Stimulated activated naive CD8-positive, alpha-beta T cell treated with anti-CD3 and anti-CD28 coated beads, Interleukin-15, amount 100 ng/mL, for 72 hours (primary cell): Measurements from ENCODE around the gene CGB2.
"Not testable (repeated sequence)": the region's sequence is repeated elsewhere in the genome, so short reads cannot be mapped to it uniquely, and the experiment has no call there.

Experiments used
- ATAC-seq: fragments of 150-1000 bp; cut with Tn5 transposase; 2 replicates; pipeline ENCODE4 v1.10.0; 2021; ENCODE audit warnings: mild to moderate bottlenecking, moderate library complexity
- DNase-seq, 2 donors: peaks; one replicate each; pipeline ENCODE4 v3.0.0; 2021 to 2022
- H3K27ac Mint-ChIP-seq, 2 donors: one replicate each; pipeline ENCODE4 v1.8.0; 2022; ENCODE audit warnings: mild to moderate bottlenecking in 2 of 2, mixed read lengths in 2 of 2, moderate library complexity in 2 of 2
- H3K27me3 Mint-ChIP-seq: one replicate; pipeline ENCODE4 v1.8.0; 2022; ENCODE audit warnings: mixed read lengths
- H3K4me1 Mint-ChIP-seq: one replicate; pipeline ENCODE4 v1.8.0; 2022; ENCODE audit warnings: mild to moderate bottlenecking, mixed read lengths
- H3K4me3 Mint-ChIP-seq, 2 donors: one replicate each; pipeline ENCODE4 v1.8.0; 2022; ENCODE audit warnings: mild to moderate bottlenecking in 2 of 2, mixed read lengths in 2 of 2, moderate library complexity in 1 of 2
- H3K9me3 Mint-ChIP-seq, 2 donors: one replicate each; pipeline ENCODE4 v1.8.0; 2022; ENCODE audit warnings: mixed read lengths in 2 of 2

The CGB2 gene

DNA sequence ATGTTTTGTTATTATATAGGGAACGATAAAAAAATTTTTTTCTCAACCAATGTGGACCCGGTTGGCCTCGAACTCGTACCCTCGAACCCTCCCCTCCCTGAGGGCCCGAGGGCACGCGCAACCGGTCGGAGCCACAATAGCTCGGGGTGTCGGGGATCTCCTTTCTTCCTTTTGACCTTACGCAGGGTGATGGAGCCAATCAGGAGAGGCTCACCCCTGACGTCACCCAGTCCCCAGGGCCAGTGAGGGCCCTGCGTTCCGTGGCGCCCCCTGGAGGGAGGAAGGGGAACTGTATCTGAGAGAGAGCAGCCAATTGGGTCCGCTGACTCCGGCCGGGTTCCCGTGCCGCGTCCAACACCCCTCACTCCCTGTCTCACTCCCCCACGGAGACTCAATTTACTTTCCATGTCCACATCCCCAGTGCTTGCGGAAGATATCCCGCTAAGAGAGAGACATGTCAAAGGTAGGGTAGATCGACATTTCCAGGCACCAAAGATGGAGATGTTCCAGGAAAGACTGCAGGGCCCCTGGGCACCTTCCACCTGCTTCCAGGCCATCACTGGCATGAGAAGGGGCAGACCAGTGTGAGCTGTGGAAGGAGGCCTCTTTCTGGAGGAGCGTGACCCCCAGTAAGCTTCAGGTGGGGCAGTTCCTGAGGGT lies at the start of gene CGB2:
Gene CGB2, plus strand, starts transcription at position 249 of the 660 bp plus-strand sequence. Its CDS starts 206 bp downstream, at position 455.
- Mint-ChIP-seq H3K4me3 (peak within 1 kb of the TSS; percentile 75 to 82), H3K4me1 (peaks cover 10% of the 10 kb centered on the region), H3K27ac (peak within 1 kb of the TSS; percentile 88 to 100)
- not testable (repeated sequence) for H3K9me3 Mint-ChIP-seq, H3K27me3 Mint-ChIP-seq
- ATAC-seq (peak; percentile 97), DNase-seq (peak; percentile 88 to 91)

DNA sequence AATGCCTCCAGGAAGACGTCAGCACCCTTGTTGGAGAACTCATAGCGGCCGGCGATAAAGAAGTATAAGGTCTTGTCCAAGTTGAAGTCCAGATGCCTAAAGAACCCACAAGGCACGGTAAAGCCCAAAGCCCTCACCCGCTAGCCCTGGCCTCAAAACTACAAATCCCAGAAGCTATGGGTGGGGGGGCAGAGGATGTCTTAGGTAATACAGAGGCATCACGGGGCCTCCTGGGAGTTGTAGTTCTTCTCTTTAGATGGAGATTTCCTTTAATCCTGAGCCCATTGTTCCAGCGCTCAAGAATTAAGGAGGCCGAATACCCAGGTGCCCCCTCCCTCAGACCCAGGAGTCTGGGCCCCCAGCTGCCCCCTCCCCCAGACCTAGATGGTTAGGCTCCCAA lies 49.4 kb upstream of the CGB2 start:
- H3K4me3 Mint-ChIP-seq, result no peak overlapping the region
- H3K9me3 Mint-ChIP-seq, result no peaks in the 10 kb centered on the region
- DNase-seq, result no peak
- peaks cover 26% of the 10 kb centered on the region for H3K4me1 Mint-ChIP-seq
- ATAC-seq, result no peak
- H3K27ac Mint-ChIP-seq, result no peak overlapping the region
- no peaks in the 10 kb centered on the region for H3K27me3 Mint-ChIP-seq

DNA sequence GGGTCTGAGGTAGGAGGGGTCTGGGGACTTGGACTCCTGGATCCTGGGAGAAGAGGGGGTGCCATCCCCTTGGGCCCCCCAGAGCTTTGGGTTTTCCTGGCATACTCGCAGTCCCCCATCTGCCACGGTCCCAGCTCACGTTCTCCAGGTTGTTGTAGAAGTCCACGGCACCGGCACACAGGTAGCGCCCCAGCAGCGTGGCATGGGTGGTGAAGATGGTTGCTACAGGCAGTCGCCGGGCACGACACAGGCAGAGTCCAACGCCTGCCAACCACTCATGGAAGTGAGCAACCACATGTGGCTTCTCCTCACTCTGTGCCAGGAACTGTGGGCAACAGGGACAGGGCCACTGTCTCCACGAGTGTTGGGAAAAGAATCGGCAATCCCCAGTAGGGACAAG lies 46.0 kb upstream of the CGB2 start:
- Mint-ChIP-seq H3K4me3 (no peak overlapping the region), H3K9me3 (no peaks in the 10 kb centered on the region), H3K27ac (peak overlapping the region in 1 of 2 donors; percentile 48), H3K4me1 (peaks cover 30% of the 10 kb centered on the region), H3K27me3 (no peaks in the 10 kb centered on the region)
- DNase-seq (no peak), ATAC-seq (no peak)

DNA sequence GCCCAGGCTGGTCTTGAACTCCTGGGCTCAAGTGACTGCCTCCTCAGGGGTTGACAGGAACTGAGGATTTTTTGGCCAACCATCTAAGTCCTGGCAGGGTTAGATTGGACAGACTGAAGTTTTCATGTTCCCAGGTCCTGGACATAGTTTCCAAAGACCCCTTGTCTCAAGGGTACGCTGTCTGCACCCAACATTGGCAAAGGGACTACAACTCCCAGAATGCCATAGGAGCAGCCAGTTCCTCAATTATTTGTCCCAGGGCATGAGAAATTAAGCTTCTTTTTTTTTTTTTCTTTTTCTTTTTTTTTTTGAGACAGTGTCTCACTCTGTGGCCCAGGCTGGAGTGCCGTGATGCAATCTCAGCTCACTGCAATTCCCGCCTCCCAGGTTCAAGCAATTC lies 45.5 kb upstream of the CGB2 start:
- ATAC-seq, result no peak
- no peaks in the 10 kb centered on the region for H3K27me3 Mint-ChIP-seq
- no peak overlapping the region for H3K27ac Mint-ChIP-seq
- no peak for DNase-seq
- no peak overlapping the region for H3K4me3 Mint-ChIP-seq
- H3K4me1 Mint-ChIP-seq, result peaks cover 35% of the 10 kb centered on the region
- H3K9me3 Mint-ChIP-seq, result no peaks in the 10 kb centered on the region

DNA sequence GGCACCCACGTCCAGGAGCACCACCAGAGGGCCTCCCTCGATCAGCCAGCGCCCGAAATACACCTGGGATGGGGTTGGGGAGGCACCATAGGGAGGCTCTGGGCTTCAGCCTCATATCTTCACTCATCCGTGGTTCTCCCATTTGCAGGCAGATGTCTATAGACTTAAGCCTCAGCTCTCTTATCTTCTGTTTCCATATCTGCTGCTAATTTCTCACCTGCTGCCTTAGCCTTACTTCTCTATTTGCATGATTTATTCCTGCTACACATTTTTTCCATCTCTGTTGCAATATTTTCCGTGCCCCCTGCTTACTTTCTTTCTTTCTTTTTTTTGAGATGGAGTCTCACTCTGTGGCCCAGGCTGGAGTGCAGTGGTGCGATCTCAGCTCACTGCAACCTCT lies 44.4 kb upstream of the CGB2 start:
- Mint-ChIP-seq H3K27ac (no peak overlapping the region), H3K9me3 (no peaks in the 10 kb centered on the region), H3K4me3 (peak overlapping the region in 1 of 2 donors; percentile 1), H3K27me3 (no peaks in the 10 kb centered on the region), H3K4me1 (peaks cover 46% of the 10 kb centered on the region)
- no peak for DNase-seq
- ATAC-seq, result no peak

DNA sequence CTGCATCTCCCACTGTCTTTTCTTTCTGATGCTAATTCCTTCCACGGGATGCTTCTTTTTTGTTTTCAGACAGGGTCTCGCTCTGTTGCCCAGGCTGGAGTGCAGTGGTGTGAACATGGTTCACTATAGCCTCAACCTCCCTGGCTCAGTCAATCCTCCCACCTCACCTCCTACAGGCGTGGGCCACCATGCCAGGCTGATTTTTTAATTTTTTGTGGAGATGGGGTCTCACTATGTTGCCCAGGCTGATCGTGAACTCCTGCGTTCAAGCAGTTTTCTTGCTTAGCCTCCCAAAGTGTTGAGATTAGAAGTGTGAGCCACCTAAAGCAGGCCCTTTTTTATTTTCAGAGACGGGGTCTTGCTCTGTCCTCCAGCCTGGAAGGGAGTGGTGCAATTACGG lies 43.4 kb upstream of the CGB2 start:
- H3K27ac Mint-ChIP-seq, result peak overlapping the region in 1 of 2 donors; percentile 91
- no peaks in the 10 kb centered on the region for H3K27me3 Mint-ChIP-seq
- no peak overlapping the region for H3K4me3 Mint-ChIP-seq
- no peaks in the 10 kb centered on the region for H3K9me3 Mint-ChIP-seq
- ATAC-seq (no peak), DNase-seq (no peak)
- H3K4me1 Mint-ChIP-seq, result peaks cover 50% of the 10 kb centered on the region

DNA sequence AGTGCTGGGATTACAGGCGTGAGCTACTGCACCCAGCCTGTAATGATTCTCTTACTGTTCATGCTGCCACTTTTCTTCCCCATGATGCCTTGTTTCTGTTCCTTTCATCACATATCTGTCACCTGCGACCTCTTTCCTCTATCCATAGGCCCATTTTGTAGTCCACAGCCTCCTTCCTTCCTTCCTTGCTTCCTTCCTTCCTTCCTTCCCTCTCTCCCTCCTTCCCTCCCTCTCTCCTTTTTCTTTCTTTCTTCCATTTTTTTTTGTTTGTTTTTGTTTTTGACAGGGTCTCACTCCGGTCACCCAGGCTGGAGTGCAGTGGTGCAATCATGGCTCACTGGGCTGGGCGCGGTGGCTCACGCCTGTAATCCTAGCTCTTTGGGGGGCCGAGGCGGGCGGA lies 42.8 kb upstream of the CGB2 start:
- H3K4me1 Mint-ChIP-seq, result peaks cover 53% of the 10 kb centered on the region
- DNase-seq (no peak), ATAC-seq (no peak)
- H3K27me3 Mint-ChIP-seq, result no peaks in the 10 kb centered on the region
- no peak overlapping the region for H3K4me3 Mint-ChIP-seq
- H3K27ac Mint-ChIP-seq, result peak overlapping the region in 1 of 2 donors; percentile 84
- H3K9me3 Mint-ChIP-seq, result no peaks in the 10 kb centered on the region

DNA sequence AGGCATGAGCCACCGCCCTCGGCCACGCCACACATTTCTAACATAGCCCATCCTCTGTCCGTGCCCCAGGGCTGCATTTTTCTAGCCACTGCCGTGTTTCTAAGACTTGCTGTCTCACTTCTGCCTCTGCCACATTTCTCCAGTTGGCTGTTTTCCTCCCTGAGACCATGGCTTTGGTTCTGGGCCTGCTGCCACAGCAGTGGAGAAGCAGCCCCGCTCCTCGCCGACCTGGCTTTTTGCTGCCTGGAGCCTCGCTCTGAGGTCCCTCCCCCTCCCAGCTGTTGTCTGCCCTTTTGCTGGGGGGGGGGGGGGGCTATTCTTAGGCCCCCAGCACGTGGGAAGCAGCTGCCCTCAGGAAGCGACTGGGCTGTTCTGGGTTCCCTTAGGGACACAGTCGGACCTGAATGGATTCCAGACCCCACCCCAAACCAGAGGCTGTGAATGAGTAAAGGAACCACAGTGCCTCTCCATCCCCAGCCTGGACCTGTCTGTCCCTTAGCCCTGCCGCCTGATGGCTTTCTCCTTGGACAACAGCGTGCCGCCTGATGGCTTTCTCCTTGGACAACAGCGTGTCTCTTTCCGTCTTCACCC lies 41.9 kb upstream of the CGB2 start:
- Mint-ChIP-seq H3K4me3 (no peak overlapping the region), H3K4me1 (peaks cover 62% of the 10 kb centered on the region), H3K27ac (no peak overlapping the region), H3K9me3 (no peaks in the 10 kb centered on the region), H3K27me3 (no peaks in the 10 kb centered on the region)
- DNase-seq (no peak), ATAC-seq (no peak)

DNA sequence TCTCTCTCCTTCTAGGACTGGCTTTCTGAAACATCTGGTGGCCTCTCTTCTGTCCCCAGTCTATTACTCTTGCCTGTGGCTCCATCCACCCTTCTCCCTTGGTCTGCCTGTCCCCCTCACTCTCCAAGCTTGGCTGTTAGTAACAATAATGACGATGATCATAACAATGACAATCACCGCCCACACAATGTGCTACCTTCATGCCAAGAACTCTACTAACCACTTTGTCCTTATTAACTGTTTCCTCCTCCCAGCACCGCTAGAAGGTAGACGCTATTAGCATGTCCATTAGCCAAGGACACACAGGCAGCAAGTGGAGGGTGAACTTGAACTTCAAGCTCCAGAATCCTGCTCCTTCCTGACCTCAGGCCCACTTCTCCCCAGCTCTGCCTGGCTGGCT lies 41.3 kb upstream of the CGB2 start:
- Mint-ChIP-seq H3K4me3 (no peak overlapping the region), H3K4me1 (peaks cover 68% of the 10 kb centered on the region), H3K9me3 (no peaks in the 10 kb centered on the region), H3K27ac (peak overlapping the region in 1 of 2 donors; percentile 0), H3K27me3 (no peaks in the 10 kb centered on the region)
- DNase-seq (no peak), ATAC-seq (no peak)

DNA sequence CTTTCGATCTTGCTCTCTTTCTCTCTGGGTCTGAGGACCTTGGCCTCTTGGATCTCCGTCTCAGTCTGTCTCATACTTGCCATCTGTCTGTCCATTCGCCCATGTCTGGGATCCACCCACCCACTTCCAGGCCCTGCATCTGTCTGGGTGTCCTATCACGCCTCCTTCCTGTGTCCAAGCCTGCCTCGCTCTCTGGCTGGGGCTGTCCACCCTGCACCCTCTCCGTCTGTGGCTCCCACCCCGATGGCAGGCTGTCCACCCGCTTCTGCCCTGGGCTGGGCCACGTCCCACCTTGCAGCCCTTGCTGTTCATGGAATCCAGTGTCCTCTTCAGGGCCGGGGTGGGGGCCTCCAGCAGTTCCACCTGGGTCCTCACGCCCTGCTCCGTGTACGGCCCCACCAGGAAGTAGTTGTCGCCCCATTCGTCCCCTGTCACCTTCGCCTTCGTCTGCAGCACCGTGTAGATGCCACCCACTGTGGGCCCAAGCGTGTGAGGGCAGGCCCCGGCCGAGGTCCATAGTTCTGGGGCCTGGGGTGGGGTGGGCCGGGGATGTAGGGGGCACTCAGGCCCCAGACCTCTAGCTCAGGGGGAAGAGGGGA lies 40.6 kb upstream of the CGB2 start:
- H3K9me3 Mint-ChIP-seq, result no peaks in the 10 kb centered on the region
- DNase-seq (no peak), ATAC-seq (no peak)
- H3K27ac Mint-ChIP-seq, result peak overlapping the region in 1 of 2 donors; percentile 59
- peaks cover 75% of the 10 kb centered on the region for H3K4me1 Mint-ChIP-seq
- no peak overlapping the region for H3K4me3 Mint-ChIP-seq
- H3K27me3 Mint-ChIP-seq, result no peaks in the 10 kb centered on the region

DNA sequence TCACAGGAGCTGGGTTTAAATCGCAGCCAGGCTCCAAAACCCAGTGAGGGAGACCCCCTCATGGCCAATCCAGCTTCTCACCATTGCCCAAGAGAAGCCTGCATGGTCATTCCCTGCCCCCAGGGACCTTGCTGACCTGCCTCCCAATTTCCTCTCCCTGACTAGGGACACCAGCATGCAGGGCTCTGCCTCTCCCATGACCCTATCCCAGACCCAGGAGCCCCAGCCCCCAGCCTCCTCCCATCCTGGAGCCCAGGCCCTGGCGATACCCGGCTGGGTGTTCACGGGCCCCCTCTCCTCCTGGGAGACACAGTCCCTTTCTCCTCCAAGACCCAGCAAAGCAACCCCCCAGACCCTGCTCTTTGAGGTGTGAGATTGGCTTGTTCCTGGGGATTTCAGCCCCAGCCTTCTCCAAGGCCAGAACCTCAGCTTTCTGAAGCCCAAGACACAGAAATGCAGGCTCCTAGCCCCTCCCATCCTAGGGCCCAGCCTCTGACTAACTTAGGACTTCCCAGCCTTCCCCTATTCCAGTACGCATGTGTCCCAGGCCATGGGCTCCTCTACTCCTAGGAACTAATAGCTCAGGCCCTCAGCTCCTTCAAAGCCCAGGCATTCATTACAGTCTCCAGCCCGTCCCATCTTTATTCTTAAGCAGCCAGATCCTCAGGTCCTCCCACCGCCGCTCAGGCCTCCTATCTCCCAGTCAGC lies 39.7 kb upstream of the CGB2 start:
- Mint-ChIP-seq H3K27me3 (no peaks in the 10 kb centered on the region), H3K27ac (peak overlapping the region; percentile 93 to 95), H3K4me3 (peak overlapping the region; percentile 90 to 92), H3K4me1 (peaks cover 77% of the 10 kb centered on the region), H3K9me3 (no peaks in the 10 kb centered on the region)
- no peak for ATAC-seq
- DNase-seq, result no peak

DNA sequence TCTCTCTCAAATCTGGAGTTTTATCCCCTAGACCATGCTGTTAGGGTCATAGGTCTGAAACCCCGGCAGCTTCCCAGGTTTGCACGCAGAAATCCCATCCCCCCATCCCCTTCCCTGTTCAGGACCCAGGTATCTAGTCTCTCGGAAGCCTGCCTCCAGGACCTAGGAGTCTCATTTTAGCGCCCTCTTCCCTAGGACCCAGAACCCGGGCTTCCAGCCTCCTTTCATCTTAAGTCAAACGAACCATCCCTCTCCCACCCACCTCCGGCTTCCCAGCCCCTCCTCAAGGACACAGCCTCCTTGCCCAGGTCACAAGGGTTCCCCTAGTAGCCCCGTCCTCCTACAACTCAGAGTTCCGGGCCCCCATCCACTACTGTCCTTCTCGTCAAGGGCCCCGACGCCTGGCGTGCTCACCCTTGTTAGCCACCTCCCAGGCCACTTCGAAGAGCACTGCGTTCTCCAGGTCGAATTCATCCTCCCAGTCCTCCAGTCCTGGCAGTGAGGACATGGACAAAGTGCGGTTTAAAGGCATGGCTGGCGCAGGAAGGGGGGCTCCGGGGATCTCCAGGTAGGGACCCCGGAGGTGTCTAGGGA lies 39.0 kb upstream of the CGB2 start:
- Mint-ChIP-seq H3K4me3 (peak overlapping the region; percentile 90 to 92), H3K4me1 (peaks cover 76% of the 10 kb centered on the region), H3K27me3 (no peaks in the 10 kb centered on the region), H3K9me3 (no peaks in the 10 kb centered on the region), H3K27ac (peak overlapping the region; percentile 93 to 95)
- DNase-seq (no peak), ATAC-seq (no peak)

DNA sequence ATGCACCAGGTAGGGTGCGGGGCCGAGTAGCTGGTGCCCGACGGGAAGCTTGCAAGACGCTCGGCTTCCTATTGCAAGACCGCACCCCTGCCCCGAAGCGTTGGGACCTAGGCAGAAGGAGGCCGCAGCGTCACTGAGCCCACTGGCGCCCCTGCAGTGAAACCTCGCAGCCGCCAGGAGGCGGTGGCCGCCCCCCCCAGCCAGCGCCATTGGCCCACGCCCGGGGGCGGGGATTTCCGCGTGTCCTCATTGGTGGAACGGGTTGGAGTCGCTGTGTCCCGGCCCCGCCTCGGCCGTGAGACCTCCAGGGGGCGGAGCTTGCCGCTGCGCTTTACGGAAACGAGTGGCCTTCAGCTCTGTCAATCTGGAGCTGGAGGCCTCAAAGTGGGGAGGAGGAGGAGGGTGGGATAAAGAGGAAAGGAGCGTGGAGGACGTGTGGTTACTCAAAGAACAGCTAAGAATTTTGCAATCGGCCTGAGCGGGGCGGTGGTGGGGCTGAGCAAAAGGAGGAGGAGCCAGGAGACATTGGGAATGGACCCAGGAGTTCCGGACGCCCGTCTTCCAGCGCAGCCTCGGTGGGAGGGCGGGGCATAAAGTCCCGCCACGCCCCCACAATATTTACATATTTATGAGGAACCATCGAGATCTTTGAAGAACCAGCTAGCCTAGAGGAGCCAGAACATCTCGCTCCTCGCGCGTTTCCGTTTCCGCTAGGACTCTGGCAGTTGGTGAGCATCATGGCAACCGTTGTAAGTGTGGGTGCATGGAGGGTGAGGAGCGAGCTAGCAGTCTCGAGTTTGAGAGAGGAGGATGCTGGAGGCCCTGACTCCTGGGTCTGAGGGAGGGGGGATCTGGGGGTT lies 38.3 kb upstream of the CGB2 start, which contains the start of the genes GYS1 and RUVBL2:
Gene GYS1, minus strand, starts transcription at position 135 of the 860 bp plus-strand sequence. CDS start 197 bp downstream, outside the sequence.
Gene RUVBL2, plus strand, starts transcription at position 713 of the 860 bp plus-strand sequence. Its CDS starts 25 bp downstream, at position 738.
- ATAC-seq (peak; percentile 95), DNase-seq (peak; percentile 99 to 100)
- H3K27me3 Mint-ChIP-seq, result no peaks in the 10 kb centered on the region
- H3K27ac Mint-ChIP-seq, result peak within 1 kb of the TSS; percentile 95 to 98
- H3K4me1 Mint-ChIP-seq, result peaks cover 75% of the 10 kb centered on the region
- peak within 1 kb of the TSS; percentile 90 to 92 for H3K4me3 Mint-ChIP-seq
- no peaks in the 10 kb centered on the region for H3K9me3 Mint-ChIP-seq

DNA sequence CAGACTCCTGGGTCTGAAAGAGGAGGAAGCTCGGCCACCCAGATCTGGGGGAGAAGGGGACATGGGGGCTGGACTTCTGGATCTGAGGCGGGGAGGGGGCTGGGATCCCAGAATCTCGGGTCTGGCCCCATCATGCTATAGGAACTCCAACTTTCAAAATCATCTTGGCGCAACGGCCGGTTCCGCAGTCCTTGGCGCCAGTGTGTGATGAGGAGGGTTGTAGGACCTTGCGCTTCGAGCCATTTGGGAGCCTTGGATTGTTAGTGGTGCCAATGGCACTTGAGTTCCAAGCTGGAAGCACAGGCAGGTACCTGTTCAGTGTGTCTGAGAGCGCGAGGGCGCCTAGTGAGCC lies 37.7 kb upstream of the CGB2 start:
- no peaks in the 10 kb centered on the region for H3K27me3 Mint-ChIP-seq
- peaks cover 74% of the 10 kb centered on the region for H3K4me1 Mint-ChIP-seq
- H3K27ac Mint-ChIP-seq, result peak overlapping the region; percentile 94 to 98
- no peaks in the 10 kb centered on the region for H3K9me3 Mint-ChIP-seq
- peak overlapping the region; percentile 90 to 92 for H3K4me3 Mint-ChIP-seq
- no peak for DNase-seq
- ATAC-seq, result no peak

DNA sequence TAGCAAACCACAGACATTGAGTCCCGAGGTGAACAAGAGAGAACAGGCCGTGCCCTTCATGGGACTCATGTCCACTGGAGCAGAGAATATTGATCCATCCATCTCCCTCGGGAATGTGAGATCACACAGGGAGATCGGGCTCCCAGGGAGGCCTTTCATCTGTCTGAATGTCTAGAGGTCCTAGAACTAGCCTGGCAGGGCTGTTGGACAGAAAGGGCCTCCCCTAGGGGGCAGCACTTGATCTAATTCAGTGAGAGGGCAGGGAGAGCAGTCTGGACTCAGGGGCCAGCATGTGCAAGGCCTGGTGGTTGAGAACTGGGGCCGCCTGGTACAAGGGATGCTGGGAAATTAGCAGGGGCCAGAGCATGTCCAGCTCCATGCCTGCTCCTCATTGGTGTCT lies 33.7 kb upstream of the CGB2 start:
- H3K4me1 Mint-ChIP-seq, result peaks cover 55% of the 10 kb centered on the region
- peak overlapping the region in 1 of 2 donors; percentile 71 for H3K27ac Mint-ChIP-seq
- no peaks in the 10 kb centered on the region for H3K9me3 Mint-ChIP-seq
- no peaks in the 10 kb centered on the region for H3K27me3 Mint-ChIP-seq
- DNase-seq, result peak; percentile 49 to 50
- no peak overlapping the region for H3K4me3 Mint-ChIP-seq
- ATAC-seq, result no peak
